HepG2 (cell line): Measurements from ENCODE around the gene CREBBP. TPM values are rescaled to one million over a fixed set of nuclear protein-coding genes. Genes with fewer than 3 reads are reported as not detected.

Experiments
- ATAC-seq: fragments of 200-7000 bp; cut with Tn5 transposase; 3 replicates; pipeline ENCODE4 v1.9.1; 2020; ENCODE audit warnings: mild to moderate bottlenecking, moderate library complexity
- BruUV-seq: library from RNA; stranded (reverse); fragments of 400-500 nt; replicated peaks from 2 replicates; lab custom pipeline; 2021; lab: Mats Ljungman, UMichigan
- CTCF ChIA-PET: fragments of 300-600 bp; formaldehyde crosslinking; extraction: SDS; loops from one replicate; lab custom pipeline; 2021; ENCODE audit warnings: low total read pairs, inconsistent platforms, low intra/inter-chr PET ratio; lab: Yijun Ruan, JAX
- POLR2A ChIA-PET: fragments of 350-600 bp; sonication (Branson Sonifier 250); formaldehyde crosslinking; loops from one replicate; lab custom pipeline; 2020; ENCODE audit warnings: antibody characterized with exemption, inconsistent platforms; lab: Yijun Ruan, JAX
- DNase-seq: peaks from one replicate; pipeline ENCODE4 v3.0.0-alpha.2; 2015; ENCODE audit warnings: low spot score
- FAIRE-seq: peaks from 3 replicates; lab custom pipeline; 2011; peaks lifted over from hg19 to GRCh38; lab: Jason Lieb, UNC
- H2AFZ ChIP-seq: one replicate; pipeline ENCODE4 v1.6.1; 2011; ENCODE audit warnings: low read length, inconsistent platforms
- H3K27ac ChIP-seq: fragments of 300-600 bp; 3 replicates; pipeline ENCODE4 v1.8.0; 2011; ENCODE audit warnings: mixed run types, mild to moderate bottlenecking, mixed read lengths, low read length, inconsistent platforms; ENCODE audit not compliant: insufficient read depth; ENCODE audit errors: extremely low read length
- H3K27me3 ChIP-seq, 2 experiments: fragments of 200-600 bp in 1 of 2; 2 replicates in 1 of 2; 3 replicates in 1 of 2; pipeline versions ENCODE4 v1.6.0 to v1.8.0; 2011; ENCODE audit warnings: low read length in 2 of 2, mild to moderate bottlenecking in 2 of 2, moderate library complexity in 2 of 2, inconsistent platforms in 1 of 2; ENCODE audit not compliant: insufficient read depth in 2 of 2, control insufficient read depth in 1 of 2
- H3K36me3 ChIP-seq, 2 experiments: fragments of 200-600 bp in 1 of 2; replicated peaks in 1 of 2; 2 replicates in 1 of 2; 3 replicates in 1 of 2; pipeline versions ENCODE4 v1.5.1 to v1.8.0; 2011; ENCODE audit warnings: low read length in 2 of 2, inconsistent platforms in 1 of 2; ENCODE audit not compliant: insufficient read depth in 2 of 2, control insufficient read depth in 1 of 2
- H3K4me1 ChIP-seq: 2 replicates; pipeline ENCODE4 v1.5.1; 2012; ENCODE audit warnings: low read length, inconsistent platforms; ENCODE audit not compliant: insufficient read depth
- H3K4me2 ChIP-seq: 2 replicates; pipeline ENCODE4 v1.6.0; 2011; ENCODE audit warnings: low read depth, low read length, inconsistent platforms
- H3K4me3 ChIP-seq, 3 experiments: fragments of 200-600 bp in 1 of 3; sonication (generic), shearing (Covaris generic) in 1 of 3; replicated peaks in 1 of 3; 2 replicates each; pipeline ENCODE4 v1.5.1; 2011 to 2016; ENCODE audit warnings: low read length in 3 of 3, inconsistent platforms in 2 of 3, low read depth in 2 of 3, mild to moderate bottlenecking in 2 of 3, control low read depth in 1 of 3, mixed read lengths in 1 of 3; ENCODE audit not compliant: insufficient read depth in 1 of 3
- H3K79me2 ChIP-seq: one replicate; pipeline ENCODE4 v1.6.1; 2011; ENCODE audit warnings: low read length, inconsistent platforms; ENCODE audit not compliant: insufficient read depth
- H3K9ac ChIP-seq: 2 replicates; pipeline ENCODE4 v1.6.0; 2011; ENCODE audit warnings: mild to moderate bottlenecking, low read depth, low read length, inconsistent platforms; ENCODE audit not compliant: insufficient read depth
- H3K9me3 ChIP-seq: 2 replicates; pipeline ENCODE4 v1.5.1; 2012; ENCODE audit warnings: mild to moderate bottlenecking, low read length
- H4K20me1 ChIP-seq: 2 replicates; pipeline ENCODE4 v1.6.0; 2011; ENCODE audit warnings: inconsistent platforms, mild to moderate bottlenecking, low read length, moderate library complexity; ENCODE audit not compliant: insufficient read depth
- DNMT3B ChIP-seq: conservative IDR thresholded peaks from 2 replicates; pipeline ENCODE4 v1.6.1; 2016; ENCODE audit warnings: missing biosample characterization, control low read depth
- GABPB1 ChIP-seq: IDR thresholded peaks from 2 replicates; pipeline ENCODE4 v1.6.1; 2016; ENCODE audit warnings: mild to moderate bottlenecking, missing genetic modification reagents, moderate library complexity, missing compliant biosample characterization
- JDP2 ChIP-seq: sonication (generic); formaldehyde crosslinking; IDR thresholded peaks from 2 replicates; pipeline ENCODE4 v1.8.1; 2022; ENCODE audit warnings: missing genetic modification reagents, borderline replicate concordance
- MED1 ChIP-seq: sonication (generic); formaldehyde crosslinking; IDR thresholded peaks from 2 replicates; pipeline ENCODE4 v1.4.0; 2020; ENCODE audit warnings: missing genetic modification reagents
- NFKB2 ChIP-seq: sonication (generic); formaldehyde crosslinking; IDR thresholded peaks from 2 replicates; pipeline ENCODE4 v1.4.0; 2020; ENCODE audit warnings: missing genetic modification reagents, borderline replicate concordance
- ZNF354B ChIP-seq: sonication (generic); formaldehyde crosslinking; IDR thresholded peaks from 2 replicates; pipeline ENCODE4 v1.8.0; 2022; ENCODE audit warnings: mild to moderate bottlenecking, missing genetic modification reagents
- ZNF703 ChIP-seq: sonication (generic); formaldehyde crosslinking; IDR thresholded peaks from 2 replicates; pipeline ENCODE4 v1.5.1; 2020; ENCODE audit warnings: missing genetic modification reagents, mild to moderate bottlenecking, moderate library complexity, borderline replicate concordance
- WGBS: methylation state at CpG from one replicate; pipeline ENCODE4 v1.1.6; 2017; ENCODE audit warnings: low lambda C conversion rate; 5-methylcytosine and 5-hydroxymethylcytosine counted together
- in situ Hi-C: cut with HindIII; loops from 2 replicates; pipeline ENCODE4 v1.10.0; 2017; ENCODE audit warnings: low pct_unique_long_range_greater_than_20kb; ENCODE audit not compliant: extremely low pct_ligation_motif_present
- intact Hi-C: fragments of 100-400 bp; cut with micrococcal nuclease; formaldehyde crosslinking; loops from one replicate; pipeline ENCODE4 v1.10.0; 2022; ENCODE audit not compliant: unreplicated experiment
- polyA plus RNA-seq, 8 experiments: library from polyadenylated mRNA; depleted of rRNA in 3 of 8; stranded (reverse) in 7 of 8; unstranded in 1 of 8; fragments of >200 nt; fragmentation: Illumina TruSeq in 4 of 8; extraction: Trizol in 4 of 8; gene quantifications; 2 replicates each; pipeline versions ENCODE4 v1.2.1 to v1.2.3, GENCODE V29; 2011 to 2016; ENCODE audit warnings: low read depth in 4 of 8, missing spikeins in 1 of 8, mixed read lengths in 1 of 8; ENCODE audit not compliant: insufficient read depth in 1 of 8
- total RNA-seq, 5 experiments: library from RNA; depleted of rRNA; stranded (reverse); fragments of >200 nt; fragmentation: Illumina TruSeq; extraction: Trizol; gene quantifications; 2 replicates each; pipeline ENCODE4 v1.2.3, GENCODE V29; 2016; ENCODE audit warnings: low read depth in 1 of 5
- TF ChIP-seq, protein P1 (sequence below): IDR thresholded peaks from 2 replicates; pipeline ENCODE4 v1.6.1; 2016; ENCODE audit warnings: mild to moderate bottlenecking, missing biosample characterization, missing genetic modification reagents

Gene CREBBP
- total and polyA plus RNA-seq, 2 of the 13 experiments (the other 11 are each of a cell fraction or from before 2014, with no cell fraction given), result 5.3 to 10.4 TPM

DNA sequence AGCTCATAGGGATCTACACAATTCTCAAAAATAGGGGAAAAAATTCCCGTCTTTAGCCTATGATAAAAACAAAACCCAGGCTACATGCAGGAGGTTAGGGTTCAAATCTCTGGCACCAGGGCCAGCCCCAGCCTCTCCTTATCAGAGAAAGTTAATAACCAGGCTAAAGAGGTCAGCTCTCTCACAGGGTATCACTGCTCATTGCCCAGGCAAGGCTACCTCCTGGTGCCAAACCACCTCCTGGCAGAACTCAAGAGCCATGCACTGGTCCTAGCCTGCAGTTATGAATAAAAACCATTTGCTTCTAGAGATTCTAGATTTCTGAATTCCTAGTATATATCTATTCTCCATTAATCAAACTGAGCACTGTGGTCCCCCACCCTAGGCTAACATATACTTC lies 65.8 kb downstream of the CREBBP start:
- FAIRE-seq (no peak), ATAC-seq (no peak), DNase-seq (no peak)
- ChIA-PET POLR2A (no interaction called here), CTCF (no interaction called here)
- 0 out of 2 replicates have a peak, but pooled peaks cover under 1% of the 10 kb centered on the region for H3K4me1 ChIP-seq
- H3K4me2 ChIP-seq, result no peak overlapping the region
- H3K36me3 ChIP-seq, result peaks cover 2 to 9% of the 10 kb centered on the region in 2 experiments; a peak in 1 of 5 replicates
- WGBS, result 94% methylated on average over 1 of the region's 1 CpG
- H3K27me3 ChIP-seq, result no peaks in the 10 kb centered on the region; a peak in 1 of 5 replicates
- no peak for TF ChIP-seq ZNF354B (CRISPR knock-in tag)
- TF ChIP-seq, protein P1, sequence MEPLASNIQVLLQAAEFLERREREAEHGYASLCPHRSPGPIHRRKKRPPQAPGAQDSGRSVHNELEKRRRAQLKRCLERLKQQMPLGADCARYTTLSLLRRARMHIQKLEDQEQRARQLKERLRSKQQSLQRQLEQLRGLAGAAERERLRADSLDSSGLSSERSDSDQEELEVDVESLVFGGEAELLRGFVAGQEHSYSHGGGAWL (CRISPR knock-in tag), result no peak
- TF ChIP-seq JDP2, result no peak
- TF ChIP-seq DNMT3B (CRISPR knock-in tag), result no peak
- TF ChIP-seq ZNF703 (CRISPR knock-in tag), result no peak
- no peak for TF ChIP-seq MED1
- TF ChIP-seq GABPB1 (CRISPR knock-in tag), result no peak
- no peak for TF ChIP-seq NFKB2 (CRISPR knock-in tag)
- no peaks in the 10 kb centered on the region for H3K9me3 ChIP-seq
- no peak overlapping the region for H2AFZ ChIP-seq
- peaks cover 52% of the 10 kb centered on the region for H4K20me1 ChIP-seq
- no peak overlapping the region for H3K4me3 ChIP-seq
- intact Hi-C loops, result loop anchor here (10.0 kb wide), 1 partner anchor 60 kb away; no protein-coding TSS in a partner anchor
- H3K27ac ChIP-seq, result no peak overlapping the region
- H3K79me2 ChIP-seq, result peaks cover 90% of the 10 kb centered on the region
- no TSS peak for BruUV-seq
- no peak overlapping the region for H3K9ac ChIP-seq
- in situ Hi-C loops, result no loop called here
